HG03558 (cell line): Measurements from ENCODE around the gene RBM15B.
"Not testable (repeated sequence)": the region's sequence is repeated elsewhere in the genome, so short reads cannot be mapped to it uniquely, and the experiment has no call there.

Source experiments
- ATAC-seq: cut with Tn5 transposase; IDR thresholded peaks from one replicate; pipeline ENCODE4 v1.9.1; 2021; ENCODE audit warnings: moderate number of reproducible peaks; ENCODE audit not compliant: unreplicated experiment; ENCODE audit errors: extremely low read depth

RBM15B gene

GRCh38 chr3:51391075-51391565, at the start of gene RBM15B:
Gene RBM15B (plus strand): TSS chr3:51391285. CDS start chr3:51391400, 115 bp downstream.
- peak; percentile 89 for ATAC-seq

- no peak for ATAC-seq
Measured at GRCh38 chr3:51343918-51344687, 47.0 kb upstream of the RBM15B start.

- ATAC-seq: no peak
Measured at GRCh38 chr3:51350751-51351150, 40.3 kb upstream of the RBM15B start.

GRCh38 chr3:51353131-51353530, 38.0 kb upstream of the RBM15B start:
- no peak for ATAC-seq

GRCh38 chr3:51353691-51354090, 37.4 kb upstream of the RBM15B start:
- ATAC-seq: no peak

GRCh38 chr3:51354172-51354571, 36.9 kb upstream of the RBM15B start:
- ATAC-seq: no peak

- ATAC-seq: no peak
Measured at GRCh38 chr3:51354731-51355615, 36.1 kb upstream of the RBM15B start.

- ATAC-seq: no peak
Measured at GRCh38 chr3:51355891-51356578, 35.0 kb upstream of the RBM15B start.

- no peak for ATAC-seq
Measured at GRCh38 chr3:51357856-51358255, 33.2 kb upstream of the RBM15B start.

GRCh38 chr3:51358981-51359380, 32.1 kb upstream of the RBM15B start:
- ATAC-seq: no peak

- ATAC-seq: no peak
Measured at GRCh38 chr3:51360806-51361205, 30.3 kb upstream of the RBM15B start.

GRCh38 chr3:51361746-51362145, 29.3 kb upstream of the RBM15B start:
- ATAC-seq: no peak

GRCh38 chr3:51362476-51362875, 28.6 kb upstream of the RBM15B start:
- no peak for ATAC-seq

- not testable (repeated sequence) for ATAC-seq
Measured at GRCh38 chr3:51368276-51368675, 22.8 kb upstream of the RBM15B start.

- ATAC-seq: no peak
Measured at GRCh38 chr3:51371943-51372557, 19.0 kb upstream of the RBM15B start.

GRCh38 chr3:51373658-51374421, 17.2 kb upstream of the RBM15B start:
- ATAC-seq: no peak

- no peak for ATAC-seq
Measured at GRCh38 chr3:51374456-51374855, 16.6 kb upstream of the RBM15B start.

- ATAC-seq: no peak
Measured at GRCh38 chr3:51375136-51375535, 15.9 kb upstream of the RBM15B start.

GRCh38 chr3:51375571-51375970, 15.5 kb upstream of the RBM15B start:
- ATAC-seq: no peak
